Stomach (tissue), 9 donors: ENCODE data around the gene RPRD2. TPM values are rescaled to one million over a fixed set of nuclear protein-coding genes. Genes with fewer than 3 reads are reported as not detected.

ENCODE experiments used
- DNase-seq, 2 donors: peaks; one replicate each; pipeline versions ENCODE4 v3.0.0 to v3.0.0-alpha.2; 2013 to 2019
- H3K27ac ChIP-seq, 5 donors: fragments of 200-600 bp in 4 of 5; sonication (generic) in 4 of 5; one replicate each; pipeline ENCODE4 v1.5.1; 2013 to 2019; ENCODE audit warnings: mild to moderate bottlenecking in 1 of 5, moderate library complexity in 1 of 5
- H3K27me3 ChIP-seq, 3 donors: fragments of 200-600 bp; sonication (generic); one replicate each; pipeline ENCODE4 v1.5.1; 2017 to 2019; ENCODE audit warnings: mixed run types in 1 of 3
- H3K36me3 ChIP-seq, 4 donors: fragments of 200-600 bp; sonication (generic); 1 replicate in 3 of 4; 2 replicates in 1 of 4; pipeline ENCODE4 v1.5.1; 2016 to 2019
- H3K4me1 ChIP-seq, 4 donors: fragments of 200-600 bp; sonication (generic); one replicate each; pipeline ENCODE4 v1.5.1; 2016 to 2019
- H3K4me3 ChIP-seq, 4 donors: fragments of 200-600 bp; sonication (generic) in 3 of 4; one replicate each; pipeline ENCODE4 v1.5.1; 2016 to 2019; ENCODE audit warnings: mild to moderate bottlenecking in 1 of 4
- H3K9me3 ChIP-seq, 4 donors: fragments of 200-600 bp; sonication (generic); one replicate each; pipeline ENCODE4 v1.5.1; 2016 to 2019
- CTCF ChIP-seq, 7 experiments: fragments of 450-650 bp in 4 of 7; fragments of 200-600 bp in 3 of 7; sonication (generic) in 3 of 7; IDR thresholded peaks; one replicate each; pipeline ENCODE4 v1.5.1; 2016 to 2019; ENCODE audit warnings: antibody characterized with exemption in 7 of 7, control low read depth in 2 of 7, mild to moderate bottlenecking in 1 of 7
- EP300 ChIP-seq: sonication (generic); formaldehyde crosslinking; IDR thresholded peaks from one replicate; pipeline ENCODE4 v1.6.1; 2017; ENCODE audit warnings: antibody characterized with exemption
- POLR2A ChIP-seq, 4 donors: fragments of 450-650 bp; IDR thresholded peaks; one replicate each; pipeline ENCODE4 v1.6.1; 2016; ENCODE audit warnings: antibody characterized with exemption in 4 of 4, control low read depth in 2 of 4, mild to moderate bottlenecking in 1 of 4, moderate library complexity in 1 of 4
- POLR2AphosphoS5 ChIP-seq, 3 donors: sonication (generic); formaldehyde crosslinking; IDR thresholded peaks; one replicate each; pipeline ENCODE4 v1.6.1; 2016; ENCODE audit warnings: antibody characterized with exemption in 3 of 3
- WGBS, 5 donors: extraction: QIAGEN DNeasy Blood & Tissue Kit in 3 of 5; methylation state at CpG; one replicate each; pipeline versions ENCODE4 v1.1.5 to v1.1.7; 2013 to 2018; 5-methylcytosine and 5-hydroxymethylcytosine counted together
- intact Hi-C: fragments of 100-400 bp; cut with DNase I; formaldehyde crosslinking; loops from one replicate; pipeline ENCODE4 v1.15.1; 2023; ENCODE audit warnings: low total_unique reads
- polyA plus RNA-seq, 3 donors: library from polyadenylated mRNA; stranded (reverse); fragments of 200-250 nt; gene quantifications; one replicate each; pipeline ENCODE4 v1.2.3, GENCODE V29; 2013
- total RNA-seq, 5 donors: library from RNA; depleted of rRNA; stranded (reverse); fragments of >200 nt; gene quantifications; one replicate each; pipeline versions ENCODE4 v1.1.0 to v1.2.3, GENCODE V29; 2014 to 2016
- donor health status: healthy with polysubstance abuse.
- donor health status: Bipolar disorder and iron deficiency.
- donor health status: healthy.

Gene RPRD2
- total and polyA plus RNA-seq, 8 donors: 4.5 to 41.4 (median 12.3) TPM

- H3K9me3 ChIP-seq: no peaks in the 10 kb centered on the region
- peak overlapping the region in 2 of 5 donors; percentile 3 to 32 for H3K27ac ChIP-seq
- no peaks in the 10 kb centered on the region for H3K27me3 ChIP-seq
- peaks cover 0 to 25% (median 17%) of the 10 kb centered on the region in 4 donors for H3K4me1 ChIP-seq
- peaks cover 4 to 5% (median 5%) of the 10 kb centered on the region in 4 donors for H3K36me3 ChIP-seq
- intact Hi-C loops: no loop called here
- no peak overlapping the region for H3K4me3 ChIP-seq
- 20 to 40% (median 23%) methylated on average over 4 of the region's 4 CpGs for WGBS, 5 donors
- peak in 1 of 2 donors; percentile 43 for DNase-seq
- no peak for TF ChIP-seq CTCF (IDR thresholded peaks at IDR 0.05)
- no peak for TF ChIP-seq POLR2AphosphoS5 (IDR thresholded peaks at IDR 0.05)
- TF ChIP-seq EP300: no peak
- TF ChIP-seq POLR2A (IDR thresholded peaks at IDR 0.05): no peak
These were observed 113.8 kb downstream of the RPRD2 start for GRCh38 chr1:150477733-150478132.

- DNase-seq: no peak
- Histone ChIP-seq H3K9me3 (no peaks in the 10 kb centered on the region), H3K27me3 (no peaks in the 10 kb centered on the region), H3K27ac (no peak overlapping the region), H3K36me3 (no peaks in the 10 kb centered on the region), H3K4me1 (peaks cover 0 to 25% (median 15%) of the 10 kb centered on the region in 4 donors), H3K4me3 (no peak overlapping the region)
- 62 to 72% (median 66%) methylated on average over 4 of the region's 4 CpGs for WGBS, 5 donors
- intact Hi-C loops: no loop called here
- TF ChIP-seq POLR2AphosphoS5 (IDR thresholded peaks at IDR 0.05) (no peak), CTCF (IDR thresholded peaks at IDR 0.05) (no peak), POLR2A (IDR thresholded peaks at IDR 0.05) (no peak), EP300 (no peak)
These were observed 115.4 kb downstream of the RPRD2 start for GRCh38 chr1:150479370-150479769.

- 47 to 58% (median 52%) methylated on average over 2 of the region's 2 CpGs for WGBS, 5 donors
- no peak for DNase-seq
These were observed 116.0 kb downstream of the RPRD2 start for GRCh38 chr1:150479927-150480352.

GRCh38 chr1:150484431-150484830, 120.5 kb downstream of the RPRD2 start:
- H3K27ac ChIP-seq: no peak overlapping the region

More at GRCh38 chr1:150479927-150480352, 116.0 kb downstream of the RPRD2 start:
- Histone ChIP-seq H3K4me3 (no peak overlapping the region), H3K27ac (no peak overlapping the region), H3K36me3 (no peaks in the 10 kb centered on the region), H3K9me3 (no peaks in the 10 kb centered on the region), H3K4me1 (peaks cover 0 to 21% (median 13%) of the 10 kb centered on the region in 4 donors), H3K27me3 (no peaks in the 10 kb centered on the region)
- TF ChIP-seq POLR2A (IDR thresholded peaks at IDR 0.05): no peak
- no peak for TF ChIP-seq CTCF (IDR thresholded peaks at IDR 0.05)
- TF ChIP-seq EP300: no peak
- TF ChIP-seq POLR2AphosphoS5 (IDR thresholded peaks at IDR 0.05): no peak
- intact Hi-C loops: no loop called here

More at GRCh38 chr1:150484431-150484830, 120.5 kb downstream of the RPRD2 start:
- Histone ChIP-seq H3K9me3 (no peaks in the 10 kb centered on the region), H3K4me3 (no peak overlapping the region), H3K4me1 (peaks cover 6 to 19% (median 14%) of the 10 kb centered on the region in 4 donors), H3K27me3 (no peaks in the 10 kb centered on the region), H3K36me3 (peaks cover 0 to 8% (median 6%) of the 10 kb centered on the region in 4 donors)
- intact Hi-C loops: no loop called here
- 85 to 92% (median 89%) methylated on average over 4 to 5 of the region's 5 CpGs for WGBS, 5 donors
- no peak for DNase-seq
- no peak for TF ChIP-seq POLR2AphosphoS5 (IDR thresholded peaks at IDR 0.05)
- TF ChIP-seq CTCF (IDR thresholded peaks at IDR 0.05): no peak
- no peak for TF ChIP-seq EP300
